Spleen (tissue), 7 donors: ENCODE measurements around the gene LMLN.

Experiments used
- CTCF ChIP-seq, 11 experiments: fragments of 200-600 bp in 7 of 11; fragments of 450-650 bp in 4 of 11; sonication (generic) in 4 of 11; IDR thresholded peaks in 8 of 11; conservative IDR thresholded peaks in 3 of 11; 1 replicate in 7 of 11; 2 replicates in 4 of 11; pipeline versions ENCODE4 v1.4.0 to v1.8.0; 2016 to 2021; ENCODE audit warnings: antibody characterized with exemption in 11 of 11, inconsistent platforms in 4 of 11, mild to moderate bottlenecking in 1 of 11
- POLR2A ChIP-seq, 3 donors: fragments of 450-650 bp; IDR thresholded peaks; one replicate each; pipeline ENCODE4 v1.5.1; 2017; ENCODE audit warnings: antibody characterized with exemption in 3 of 3, mild to moderate bottlenecking in 1 of 3
- POLR2AphosphoS5 ChIP-seq, 3 donors: sonication (generic); formaldehyde crosslinking; IDR thresholded peaks; one replicate each; pipeline ENCODE4 v1.5.1; 2017; ENCODE audit warnings: antibody characterized with exemption in 3 of 3
- donor health status: DM: no; HTN: no; CAD: no; lungs with moderate emphysema.
- donor health status: DM: no; HTN: no; CAD: no.
- donor health status: DM: no; HTN: no; CAD: no.

- no peak for TF ChIP-seq POLR2AphosphoS5 (IDR thresholded peaks at IDR 0.05)
- no peak for TF ChIP-seq CTCF (IDR thresholded peaks at IDR 0.05 in 8 of 11, conservative IDR thresholded peaks at IDR 0.05 in 3 of 11)
- no peak for TF ChIP-seq POLR2A (IDR thresholded peaks at IDR 0.05)
Observed at GRCh38 chr3:197974016-197974415, 14.0 kb downstream of the LMLN start.
